ENCODE results near the gene EZH2.

Gene EZH2

GRCh38 chr7:148863324-148863723, 20.8 kb downstream of the EZH2 start:
- no peak overlapping the region for H3K4me3 ChIP-seq (replicated peaks; ENCODE audit: low read depth, low read length)
- TF ChIP-seq CTCF (IDR thresholded peaks at IDR 0.05; ENCODE audit: low read length, missing control alignments), result no peak
- DNase-seq (ENCODE audit: low read depth), result no peak

GRCh38 chr7:148862481-148862880, 21.6 kb downstream of the EZH2 start:
- no peak for DNase-seq (ENCODE audit: low read depth)
- no peak for TF ChIP-seq CTCF (IDR thresholded peaks at IDR 0.05; ENCODE audit: low read length, missing control alignments)
- no peak overlapping the region for H3K4me3 ChIP-seq (replicated peaks; ENCODE audit: low read depth, low read length)

- no peak for DNase-seq (ENCODE audit: low read depth)
- no peak overlapping the region for H3K4me3 ChIP-seq (replicated peaks; ENCODE audit: low read depth, low read length)
- no peak for TF ChIP-seq CTCF (IDR thresholded peaks at IDR 0.05; ENCODE audit: low read length, missing control alignments)
Measured at GRCh38 chr7:148858489-148858888, 25.6 kb downstream of the EZH2 start.

- H3K4me3 ChIP-seq (replicated peaks; ENCODE audit: low read depth, low read length), result no peak overlapping the region
- peak; percentile 16 for DNase-seq (ENCODE audit: low read depth)
Measured at GRCh38 chr7:148856891-148857290, 27.2 kb downstream of the EZH2 start.

DNA sequence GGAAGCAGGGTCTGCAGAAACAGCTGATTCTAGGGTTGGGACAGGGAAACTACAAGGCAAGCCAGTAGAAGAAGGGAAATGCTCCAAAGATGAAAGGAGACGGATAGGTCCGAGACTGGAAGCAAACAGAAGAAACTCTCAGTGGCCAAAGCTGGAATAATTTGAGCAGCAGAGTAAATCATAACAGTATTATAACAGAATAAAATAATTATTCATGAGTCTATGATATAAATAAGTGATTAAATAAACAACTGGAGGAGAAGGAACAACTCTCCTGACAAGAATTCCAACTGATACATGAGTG, 27.6 kb downstream of the EZH2 start:
- DNase-seq (ENCODE audit: low read depth), result no peak
- H3K4me3 ChIP-seq (replicated peaks; ENCODE audit: low read depth, low read length), result peak overlapping the region; percentile 6
- no peak for TF ChIP-seq CTCF (IDR thresholded peaks at IDR 0.05; ENCODE audit: low read length, missing control alignments)

More at GRCh38 chr7:148856891-148857290, 27.2 kb downstream of the EZH2 start:
- no peak for TF ChIP-seq CTCF (IDR thresholded peaks at IDR 0.05; ENCODE audit: low read length, missing control alignments)

DNA sequence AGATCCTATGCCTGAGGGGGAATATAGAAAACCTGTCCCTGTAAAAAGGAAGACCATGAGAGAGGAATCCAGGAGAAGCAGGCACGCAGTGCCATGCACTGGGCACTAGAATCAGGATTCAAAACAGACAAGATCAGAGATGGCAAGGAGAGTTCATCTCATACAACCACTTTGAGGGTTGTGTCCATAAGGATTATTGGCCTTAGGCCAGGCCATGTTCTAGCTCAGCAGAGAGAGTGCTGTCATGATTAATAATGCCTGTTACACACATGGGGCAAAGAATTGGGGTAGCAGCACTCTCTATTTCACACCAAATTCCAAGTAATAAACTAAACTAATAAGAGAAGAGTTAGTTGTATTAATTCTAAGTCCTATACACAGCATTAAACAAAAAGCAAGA, 29.1 kb downstream of the EZH2 start:
- no peak overlapping the region for H3K4me3 ChIP-seq (replicated peaks; ENCODE audit: low read depth, low read length)
- no peak for DNase-seq (ENCODE audit: low read depth)
- no peak for TF ChIP-seq CTCF (IDR thresholded peaks at IDR 0.05; ENCODE audit: low read length, missing control alignments)

DNA sequence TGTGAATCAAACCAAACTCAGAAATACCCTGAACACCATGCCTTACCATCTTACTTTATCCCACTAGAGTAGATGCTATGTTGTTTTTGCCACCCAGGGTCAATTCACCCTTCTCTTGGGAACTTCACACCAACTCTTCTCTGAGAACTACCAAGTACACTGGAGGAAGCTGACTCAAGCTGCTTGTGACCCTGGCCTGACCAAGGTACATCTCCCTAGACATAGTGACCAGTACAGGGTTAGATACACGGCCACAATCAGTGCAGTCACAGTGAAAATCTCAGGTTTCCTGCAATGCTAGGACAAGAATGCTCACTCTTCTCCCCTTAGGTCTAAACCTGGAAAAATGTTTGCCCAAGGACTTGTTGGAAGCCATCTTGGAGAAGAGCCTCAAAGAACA, 31.8 kb downstream of the EZH2 start:
- DNase-seq (ENCODE audit: low read depth), result no peak
- H3K4me3 ChIP-seq (replicated peaks; ENCODE audit: low read depth, low read length), result no peak overlapping the region
- TF ChIP-seq CTCF (IDR thresholded peaks at IDR 0.05; ENCODE audit: low read length, missing control alignments), result no peak

Data from fibroblast of pulmonary artery (primary cell).